ENCODE data around the gene MAPKAP1.

GRCh38 chr9:125655066-125655633, 51.9 kb downstream of the MAPKAP1 start:
- TF ChIP-seq ELF4 (IDR thresholded peaks at IDR 0.05), result no peak
- TF ChIP-seq FOXM1 (IDR thresholded peaks at IDR 0.05; ENCODE audit: borderline replicate concordance), result no peak

Measured in HEK293T (cell line).